ENCODE measurements around the gene MRTFB.

Gene MRTFB

DNA sequence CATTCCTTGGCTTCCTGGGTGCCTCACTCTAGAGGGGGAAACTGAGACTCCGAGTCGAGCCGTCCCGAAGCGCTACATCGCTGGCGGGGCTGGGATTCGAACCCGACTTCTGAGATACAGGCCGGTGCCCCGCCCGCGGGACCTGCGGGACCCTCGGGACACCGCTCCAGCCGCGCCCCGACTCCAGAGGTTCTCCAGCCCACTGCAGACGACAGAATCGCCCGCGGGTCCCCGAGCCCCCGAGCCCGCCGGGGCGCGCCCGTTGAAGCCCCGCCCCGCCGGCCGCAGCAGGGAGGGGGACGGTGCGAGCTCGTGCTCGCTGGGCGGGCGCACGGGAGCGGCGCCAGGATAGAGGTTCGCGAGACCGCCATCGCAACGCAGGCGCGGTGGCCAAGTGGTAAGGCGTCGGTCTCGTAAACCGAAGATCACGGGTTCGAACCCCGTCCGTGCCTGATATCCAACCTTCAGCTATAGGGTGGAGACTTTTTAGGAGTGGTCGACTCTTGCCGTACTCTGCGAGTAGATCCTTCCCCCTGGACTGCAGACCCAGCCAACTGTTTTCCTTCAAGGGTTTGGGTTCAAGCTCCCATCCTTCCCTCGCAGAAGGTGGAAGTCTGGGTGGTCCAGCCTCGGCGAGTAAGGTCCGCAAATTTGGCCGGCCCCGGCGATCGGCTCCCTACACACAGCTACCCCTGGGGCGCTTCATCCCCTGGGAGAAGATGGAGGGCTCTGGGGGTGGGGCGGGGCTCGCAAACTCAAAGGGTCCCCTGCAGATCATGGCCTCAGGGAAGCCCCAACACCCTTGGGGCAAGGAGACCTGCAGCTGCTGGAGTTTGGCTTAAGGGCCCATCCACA lies 214.6 kb downstream of the MRTFB start:
- peak; percentile 96 for DNase-seq (ENCODE audit: low read depth)

DNA sequence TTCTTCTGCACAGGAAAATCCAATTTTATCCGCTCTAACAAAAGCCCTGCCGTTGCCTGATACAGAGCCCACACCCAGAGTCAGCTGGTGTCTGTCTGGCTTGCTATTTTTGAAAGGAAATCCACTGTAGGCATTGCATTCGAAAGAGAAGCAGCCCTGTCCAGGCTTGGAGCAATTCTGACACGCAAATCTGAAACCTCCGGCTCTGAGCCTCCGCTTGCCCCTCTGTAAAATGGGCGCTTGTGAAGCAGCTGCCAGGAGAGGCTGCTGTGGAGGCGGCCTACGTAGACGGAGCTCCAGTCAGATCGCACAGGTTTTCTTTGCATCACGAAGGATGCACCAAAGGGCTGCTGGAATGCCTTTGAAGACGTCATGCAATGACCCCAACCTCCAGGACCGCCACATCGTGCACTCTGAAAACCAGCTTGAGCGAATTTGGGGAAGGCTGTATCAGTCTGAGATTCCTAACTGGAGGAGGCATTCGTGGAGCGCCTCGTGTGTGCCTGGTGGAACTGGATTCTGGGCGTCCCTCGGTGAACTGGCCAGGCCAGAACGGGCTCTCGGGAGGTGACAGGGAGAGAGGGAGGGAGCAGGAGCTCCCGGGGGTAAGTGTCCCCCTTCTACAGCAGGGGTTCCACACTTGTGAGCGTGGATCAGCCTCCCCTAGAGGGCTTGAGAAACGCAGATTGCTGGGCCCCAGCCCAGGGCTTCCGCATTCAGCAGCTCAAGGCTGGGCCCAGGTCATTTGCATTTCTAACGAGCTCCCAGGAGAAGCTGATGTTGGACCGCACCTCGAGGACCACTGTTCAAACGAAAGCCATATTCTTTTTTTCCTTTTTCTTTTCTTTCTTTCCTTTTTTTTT lies 215.5 kb downstream of the MRTFB start:
- DNase-seq (ENCODE audit: low read depth), result no peak

DNA sequence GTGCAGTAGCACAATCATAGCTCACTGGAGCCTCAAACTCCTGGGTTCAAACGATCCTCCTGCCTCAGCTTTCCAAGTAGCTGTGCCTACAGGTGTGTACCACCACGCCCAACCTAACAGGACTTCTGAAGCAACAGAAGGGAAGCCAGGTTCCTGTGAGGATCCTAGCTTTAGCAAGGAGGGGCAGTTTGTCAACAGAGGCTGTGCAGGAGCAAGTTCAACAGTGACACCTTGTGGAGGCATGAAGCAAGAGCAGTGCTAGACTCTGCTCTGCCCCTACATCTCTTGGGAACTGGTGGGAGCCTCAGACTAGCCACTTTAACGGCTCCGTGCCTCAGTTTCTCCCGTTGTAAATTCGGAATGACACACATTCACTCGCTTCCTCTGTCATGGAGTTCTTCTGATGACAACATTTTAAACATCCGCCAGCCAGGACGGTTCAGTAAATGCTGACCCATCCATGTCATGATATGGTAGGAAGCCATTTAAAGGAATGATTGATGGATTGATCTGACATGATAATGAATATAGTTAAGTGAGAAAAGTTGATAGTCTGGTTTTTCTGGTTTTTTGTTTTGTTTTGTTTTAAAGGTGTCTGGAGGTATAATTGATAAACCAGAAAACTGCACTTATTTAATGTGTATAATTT lies 218.7 kb downstream of the MRTFB start:
- DNase-seq (ENCODE audit: low read depth), result no peak

DNA sequence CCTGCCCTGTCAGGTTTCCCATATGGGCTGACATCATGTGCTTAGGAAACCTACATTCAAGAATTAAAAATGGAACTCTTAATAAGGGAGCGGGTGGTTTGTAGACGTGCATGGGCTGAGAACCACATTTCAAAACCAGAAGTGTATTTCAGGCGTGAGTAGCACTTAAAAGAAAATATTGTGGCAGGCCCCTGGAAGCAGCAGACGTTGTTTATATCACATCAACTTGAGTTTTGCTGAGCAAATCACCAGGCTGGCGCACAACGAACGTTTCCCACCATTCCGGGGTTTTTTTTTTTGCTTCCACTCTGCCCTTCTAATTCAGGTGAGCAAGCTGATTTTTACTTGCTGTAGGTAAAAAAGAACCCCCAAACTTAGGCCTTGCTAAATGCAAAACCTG lies 220.2 kb downstream of the MRTFB start:
- no peak for DNase-seq (ENCODE audit: low read depth)

DNA sequence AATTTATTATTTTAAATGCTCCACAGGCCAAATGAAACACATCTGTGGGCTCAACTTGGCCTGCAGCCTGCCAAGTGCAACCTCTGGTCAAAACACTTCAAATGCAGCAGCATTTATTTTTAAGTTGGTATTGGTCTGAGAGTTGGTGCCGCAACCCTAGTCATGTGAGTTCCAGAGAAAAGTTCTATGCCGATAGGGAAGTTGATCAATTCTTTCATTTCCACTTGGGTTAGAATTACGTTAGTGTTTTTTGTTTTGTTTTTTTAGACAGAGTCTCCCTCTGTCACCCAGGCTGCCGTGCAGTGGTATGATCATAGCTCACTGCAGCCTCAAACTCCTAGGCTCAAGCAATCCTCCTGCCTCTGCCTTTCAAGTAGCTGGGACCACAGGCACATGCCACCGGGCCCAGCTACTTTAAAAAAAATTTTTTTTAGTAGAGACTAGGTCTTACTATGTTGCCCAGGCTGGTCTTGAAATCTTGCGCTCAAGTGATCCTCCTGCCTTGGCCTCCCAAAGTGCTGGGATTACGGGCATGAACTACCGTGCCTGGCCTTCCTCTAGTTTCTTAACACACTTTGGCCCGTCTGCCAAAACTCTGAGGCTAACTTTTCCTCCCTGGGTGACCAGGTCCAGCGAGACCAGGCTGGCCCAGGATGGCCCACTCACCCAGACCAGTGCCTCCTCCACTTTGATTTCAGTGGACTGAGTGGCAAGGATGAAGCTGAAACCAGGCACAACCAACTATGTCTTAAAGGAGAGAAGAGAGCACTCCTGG lies 221.1 kb downstream of the MRTFB start:
- no peak for DNase-seq (ENCODE audit: low read depth)

DNA sequence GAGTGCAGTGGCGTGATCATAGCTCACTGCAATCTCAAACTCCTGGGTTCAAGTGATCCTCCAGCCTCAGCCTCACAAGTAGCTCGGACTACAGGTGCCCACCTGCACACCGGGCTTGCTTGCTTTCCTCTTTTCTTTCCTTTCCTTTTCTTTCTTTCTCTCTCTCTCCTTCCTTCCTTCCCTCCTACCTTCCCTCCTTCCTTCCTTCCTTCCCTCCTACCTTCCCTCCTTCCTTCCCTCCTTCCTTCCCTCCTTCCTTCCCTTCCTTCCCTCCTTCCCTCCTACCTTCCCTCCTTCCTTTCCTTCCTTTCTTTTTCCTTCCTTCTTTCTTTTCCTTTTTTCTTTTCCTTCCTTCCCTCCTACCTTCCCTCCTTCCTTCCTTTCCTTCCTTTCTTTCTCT lies 225.5 kb downstream of the MRTFB start:
- DNase-seq (ENCODE audit: low read depth), result no peak

DNA sequence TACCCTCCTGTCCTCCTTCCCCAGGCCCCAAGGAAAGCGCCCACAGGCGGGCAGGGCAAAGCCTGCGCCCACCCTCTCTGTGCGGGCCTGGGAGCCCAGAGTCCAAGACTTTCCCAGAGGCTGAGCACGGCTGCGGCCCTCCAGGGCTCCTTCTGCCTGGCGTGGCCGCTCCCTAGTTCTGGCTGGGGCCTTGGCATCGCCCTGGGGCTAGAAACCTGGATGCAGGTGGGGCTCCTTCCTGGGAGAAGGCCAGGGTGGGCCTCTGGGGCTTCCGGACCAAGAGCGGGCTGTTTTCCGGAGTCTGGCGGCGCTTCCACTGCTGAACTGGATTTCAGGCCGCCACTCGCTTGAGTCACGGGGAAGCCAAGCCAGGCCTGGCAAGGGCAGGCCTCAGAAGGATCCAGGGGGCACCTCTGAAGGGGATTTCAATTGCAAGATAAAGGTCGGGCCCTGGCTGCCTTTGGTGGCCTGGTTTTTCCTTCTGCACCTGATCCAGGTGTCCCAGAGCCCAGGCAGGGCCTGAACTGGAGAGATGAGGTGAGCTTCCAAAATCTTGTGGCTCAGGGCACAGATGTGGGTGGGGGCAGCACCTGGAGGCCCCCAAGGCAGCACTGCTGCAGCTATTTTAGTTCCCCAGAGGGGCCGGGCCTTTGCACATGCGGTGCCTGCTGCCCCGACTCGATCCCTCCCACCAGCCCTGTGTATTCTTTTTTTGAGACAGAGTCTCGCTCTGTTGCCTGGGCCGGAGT lies 227.4 kb downstream of the MRTFB start:
- DNase-seq (ENCODE audit: low read depth), result no peak

DNA sequence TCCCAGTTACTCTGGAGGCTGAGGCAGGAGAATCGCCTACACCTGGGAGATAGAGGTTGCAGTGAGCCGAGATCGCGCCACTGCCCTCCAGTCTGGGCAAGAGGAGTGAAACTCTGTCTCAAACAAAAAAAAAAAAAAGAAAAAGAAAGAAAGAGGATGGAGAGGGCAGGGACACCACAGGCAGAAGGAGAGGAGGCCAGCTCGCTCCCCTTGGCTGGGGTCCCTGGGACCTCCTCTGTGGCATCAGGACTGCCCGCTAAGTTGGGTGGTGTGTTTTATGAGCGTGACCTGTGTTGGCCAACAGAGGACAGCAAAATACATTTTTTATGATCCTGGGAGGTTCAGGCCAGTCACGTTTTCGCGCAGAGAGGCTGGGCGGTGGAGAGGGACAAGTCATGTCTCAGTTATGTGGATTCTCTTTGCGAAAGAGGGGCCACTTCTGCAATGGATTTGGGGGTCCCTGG lies 229.6 kb downstream of the MRTFB start:
- DNase-seq (ENCODE audit: low read depth), result no peak

DNA sequence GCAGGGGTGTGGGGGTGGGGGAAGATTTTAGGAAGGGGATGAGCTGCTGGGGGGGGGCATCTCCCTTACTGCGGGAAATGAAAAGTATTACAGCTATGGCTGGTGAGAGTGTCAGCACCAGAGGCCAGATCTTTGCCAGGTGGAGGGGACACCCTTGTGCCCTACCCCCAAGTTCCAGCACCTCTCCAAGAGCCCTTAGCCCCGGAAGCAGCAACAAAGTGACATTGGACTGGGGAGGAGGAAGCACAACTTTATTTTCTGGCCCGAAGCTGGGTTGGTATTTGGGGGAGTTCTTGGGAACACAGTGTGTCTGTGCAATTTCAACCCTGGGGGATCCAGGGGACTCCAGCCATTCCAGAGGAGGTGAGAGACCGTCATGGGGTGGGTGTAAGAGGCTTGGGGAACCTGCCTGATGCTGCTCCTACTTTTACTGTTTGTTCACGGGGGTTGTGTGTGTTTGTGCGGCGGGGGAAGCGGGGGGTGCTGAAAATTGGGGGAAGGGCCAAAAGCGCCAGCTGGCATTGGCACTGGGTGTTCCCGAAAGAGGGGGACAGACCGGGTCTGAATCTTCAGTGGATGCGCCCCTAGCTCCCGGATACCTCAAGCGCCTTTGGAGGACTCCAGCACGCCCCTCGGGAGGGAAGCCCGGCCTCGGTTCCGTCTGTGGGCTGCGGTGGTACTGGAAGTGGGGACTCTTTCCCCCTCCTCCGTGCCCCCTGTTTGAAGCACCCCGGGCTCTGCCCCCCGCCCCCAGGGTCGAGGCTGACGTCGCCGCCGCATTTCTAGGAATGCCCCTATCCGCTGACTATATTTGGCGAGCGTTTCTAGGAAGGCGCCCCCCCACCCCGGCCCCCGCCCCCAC lies 230.3 kb downstream of the MRTFB start:
- DNase-seq (ENCODE audit: low read depth), result no peak

DNA sequence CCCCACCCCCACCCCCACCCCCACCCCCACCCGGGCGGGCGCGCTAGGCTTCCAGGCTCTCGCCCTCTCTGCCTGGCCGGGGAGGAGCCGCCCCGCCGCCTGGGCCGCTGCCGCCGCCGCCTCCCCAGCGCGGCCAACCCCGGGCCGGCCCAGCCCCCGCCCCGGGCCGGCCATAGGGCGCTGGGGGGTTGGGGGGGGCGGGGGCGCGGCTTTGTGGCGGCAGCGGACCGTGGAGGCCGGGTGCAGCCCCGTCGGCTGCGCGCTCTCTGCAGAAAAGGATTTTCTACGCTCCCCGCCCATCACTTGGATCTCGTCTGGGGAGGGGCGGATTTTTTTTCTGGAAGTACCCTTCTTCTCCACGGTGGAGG lies 230.9 kb downstream of the MRTFB start:
- no peak for DNase-seq (ENCODE audit: low read depth)

DNA sequence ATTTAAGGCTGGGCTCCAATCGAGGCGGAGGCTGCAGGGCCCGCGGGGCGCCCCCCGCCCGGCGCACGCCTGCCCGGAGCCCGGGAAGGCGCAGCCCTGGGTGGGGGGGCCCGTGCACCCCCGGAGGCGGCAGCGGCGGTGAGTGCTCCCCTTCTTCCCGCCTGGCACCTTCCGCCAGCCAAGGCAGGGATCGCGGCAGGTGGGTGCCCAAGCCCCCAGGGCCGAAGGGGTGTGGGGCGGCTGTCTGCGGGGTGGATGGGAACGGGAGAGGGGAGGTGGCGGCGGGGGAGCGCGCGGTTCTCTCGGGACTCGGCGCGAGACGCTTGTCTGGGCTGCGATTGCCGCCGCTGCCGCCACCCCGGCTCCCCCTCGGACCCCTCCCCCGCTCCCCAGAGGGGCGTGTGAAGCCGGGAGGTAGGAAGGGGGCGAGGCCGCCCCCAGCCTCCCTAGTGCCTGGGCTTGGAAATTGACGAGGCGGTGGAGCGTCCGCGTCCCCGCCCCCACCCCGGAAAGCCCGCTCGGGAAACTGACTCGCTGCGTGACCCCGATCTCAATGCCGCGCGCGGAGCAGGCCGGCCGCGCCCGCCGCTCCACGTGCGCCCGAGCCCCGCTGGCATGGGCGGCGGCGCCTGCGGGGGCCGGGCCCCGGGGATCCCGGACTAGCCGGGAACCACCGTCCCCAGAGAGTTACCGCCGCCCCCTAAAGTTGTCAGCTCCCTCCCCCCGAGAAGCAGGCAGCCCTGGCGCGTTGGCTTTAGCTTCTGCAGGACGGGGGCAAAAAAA lies 231.5 kb downstream of the MRTFB start:
- DNase-seq (ENCODE audit: low read depth), result no peak

DNA sequence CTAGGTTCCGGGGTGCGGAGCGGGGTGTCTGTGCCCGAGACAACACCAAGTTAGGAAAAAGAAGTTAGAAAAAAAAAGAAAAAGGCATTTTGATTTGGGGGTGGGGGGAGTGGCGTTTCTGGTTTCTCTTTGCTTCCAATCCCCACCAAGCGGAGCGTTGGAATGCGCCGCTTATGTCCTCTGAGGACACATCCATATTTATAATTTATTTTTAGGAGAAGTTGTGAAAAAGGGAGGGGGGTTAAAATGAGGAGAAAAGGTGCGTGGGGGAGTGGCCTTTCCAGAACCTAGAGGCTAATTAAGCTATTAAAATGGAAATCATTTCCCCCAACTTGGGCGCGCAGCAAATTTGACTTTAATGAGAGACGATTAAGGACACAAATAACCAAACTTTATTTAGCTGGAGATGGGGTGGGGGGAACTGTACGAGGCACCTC lies 232.1 kb downstream of the MRTFB start:
- DNase-seq (ENCODE audit: low read depth), result no peak

DNA sequence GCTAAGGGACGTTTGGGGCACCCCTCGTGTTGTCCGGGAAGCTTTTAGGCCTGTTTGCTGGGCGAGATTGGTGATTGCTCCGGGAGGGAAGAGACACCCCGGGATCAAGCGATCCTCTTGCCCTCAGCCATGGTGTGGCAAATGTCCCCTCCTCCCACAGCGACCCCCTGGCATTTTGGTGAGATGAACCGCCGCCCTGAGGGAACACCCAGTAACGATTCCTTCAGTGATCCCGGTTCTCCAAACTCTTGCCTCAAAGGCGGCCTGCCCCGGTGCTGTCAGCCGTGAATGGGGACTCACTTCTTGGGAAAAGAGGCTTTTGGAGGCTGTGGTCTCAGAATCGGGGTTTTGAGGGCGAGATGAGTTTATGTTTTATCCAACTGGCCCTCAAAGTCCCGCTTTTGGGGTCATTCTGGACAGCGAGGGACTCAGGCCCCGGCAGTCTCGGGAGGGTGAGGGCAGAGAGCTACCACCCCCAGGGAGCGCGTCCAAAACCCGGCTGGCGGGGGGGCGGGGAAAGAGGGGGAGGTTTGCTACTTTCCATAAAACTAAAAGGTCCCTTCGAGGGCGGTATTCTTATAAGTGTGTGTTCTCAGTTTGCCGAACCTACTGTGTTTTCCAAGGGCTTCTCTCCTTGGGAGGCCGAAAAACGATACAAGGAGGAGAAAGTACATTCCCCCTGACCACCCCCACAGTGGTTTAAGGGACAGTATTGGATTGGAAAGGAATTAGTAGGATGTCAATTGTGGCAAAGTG lies 232.7 kb downstream of the MRTFB start:
- no peak for DNase-seq (ENCODE audit: low read depth)

DNA sequence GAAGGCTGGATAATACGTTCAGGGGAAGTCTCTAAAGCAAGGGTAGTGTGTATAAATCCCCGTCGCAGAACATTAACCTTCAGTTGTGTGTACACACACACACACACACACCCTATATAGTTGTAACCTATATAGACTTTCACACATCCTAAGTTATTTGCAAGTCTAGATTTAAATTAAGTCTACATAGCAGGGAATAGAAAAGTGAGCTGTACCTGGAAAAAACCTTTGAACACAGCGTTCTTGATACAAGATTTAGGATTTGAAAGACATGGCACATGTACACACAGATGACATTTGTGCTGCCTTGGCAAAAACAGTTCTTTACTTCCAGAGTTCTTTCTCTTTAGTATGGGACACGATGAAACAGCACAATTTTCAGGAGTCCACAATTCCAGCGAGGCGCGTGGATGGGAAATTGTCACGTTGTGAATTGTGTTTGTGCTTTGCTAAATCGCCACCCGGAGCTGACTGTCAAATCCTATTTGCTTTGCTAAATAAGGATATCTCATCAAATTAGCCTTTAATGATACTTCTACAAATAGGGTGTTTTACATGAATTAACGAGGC lies 233.9 kb downstream of the MRTFB start:
- DNase-seq (ENCODE audit: low read depth), result no peak

DNA sequence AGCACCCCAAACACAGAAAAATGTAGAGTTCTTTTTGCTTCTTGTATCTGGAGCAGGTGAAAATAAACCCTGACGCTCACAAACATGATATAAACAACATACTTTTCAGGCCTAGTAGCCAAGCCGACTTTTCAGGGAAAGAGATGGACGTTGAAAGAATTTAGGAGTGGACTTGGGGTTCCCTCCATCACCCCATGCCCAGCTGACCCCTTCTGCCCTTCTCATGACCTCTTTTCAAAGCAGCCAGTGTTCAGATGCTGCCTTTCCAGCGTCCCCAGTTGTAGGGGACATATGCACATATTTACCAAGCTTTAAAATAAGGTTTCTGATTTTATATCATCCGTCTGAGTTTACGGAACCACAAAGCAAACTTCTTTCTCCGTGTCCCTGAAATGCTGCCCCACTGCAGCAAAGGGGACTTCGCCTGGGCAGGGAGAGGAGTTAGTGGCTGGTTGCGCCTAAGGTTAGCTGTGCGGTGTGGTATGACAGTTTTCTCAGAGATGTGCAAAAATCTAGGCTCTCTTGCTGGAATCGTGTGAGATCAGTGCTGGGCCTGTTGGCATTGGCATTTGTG lies 235.5 kb downstream of the MRTFB start:
- no peak for DNase-seq (ENCODE audit: low read depth)

DNA sequence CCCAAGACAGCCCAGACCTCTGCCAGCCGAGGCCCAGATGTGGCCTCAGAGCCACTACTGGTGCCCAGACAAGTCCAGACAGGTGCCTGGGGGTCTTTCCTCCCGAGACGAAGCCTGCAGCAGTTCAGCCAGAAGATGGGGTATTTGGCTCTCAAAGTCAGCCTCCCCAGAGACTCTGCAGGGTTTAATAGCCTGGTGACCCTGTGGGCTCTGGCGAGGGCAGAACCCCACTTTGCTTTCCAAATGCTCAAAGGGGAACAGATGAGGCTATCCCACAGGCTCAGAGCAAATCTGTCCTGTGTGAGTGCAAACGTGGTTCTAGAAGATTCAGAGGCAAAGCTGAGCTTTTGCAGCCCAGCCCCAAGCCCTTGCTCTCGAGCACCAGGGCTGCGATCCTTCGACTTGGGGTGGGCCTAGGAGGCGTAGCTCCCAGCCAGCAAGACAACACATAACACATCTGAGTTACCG lies 236.0 kb downstream of the MRTFB start:
- no peak for DNase-seq (ENCODE audit: low read depth)

DNA sequence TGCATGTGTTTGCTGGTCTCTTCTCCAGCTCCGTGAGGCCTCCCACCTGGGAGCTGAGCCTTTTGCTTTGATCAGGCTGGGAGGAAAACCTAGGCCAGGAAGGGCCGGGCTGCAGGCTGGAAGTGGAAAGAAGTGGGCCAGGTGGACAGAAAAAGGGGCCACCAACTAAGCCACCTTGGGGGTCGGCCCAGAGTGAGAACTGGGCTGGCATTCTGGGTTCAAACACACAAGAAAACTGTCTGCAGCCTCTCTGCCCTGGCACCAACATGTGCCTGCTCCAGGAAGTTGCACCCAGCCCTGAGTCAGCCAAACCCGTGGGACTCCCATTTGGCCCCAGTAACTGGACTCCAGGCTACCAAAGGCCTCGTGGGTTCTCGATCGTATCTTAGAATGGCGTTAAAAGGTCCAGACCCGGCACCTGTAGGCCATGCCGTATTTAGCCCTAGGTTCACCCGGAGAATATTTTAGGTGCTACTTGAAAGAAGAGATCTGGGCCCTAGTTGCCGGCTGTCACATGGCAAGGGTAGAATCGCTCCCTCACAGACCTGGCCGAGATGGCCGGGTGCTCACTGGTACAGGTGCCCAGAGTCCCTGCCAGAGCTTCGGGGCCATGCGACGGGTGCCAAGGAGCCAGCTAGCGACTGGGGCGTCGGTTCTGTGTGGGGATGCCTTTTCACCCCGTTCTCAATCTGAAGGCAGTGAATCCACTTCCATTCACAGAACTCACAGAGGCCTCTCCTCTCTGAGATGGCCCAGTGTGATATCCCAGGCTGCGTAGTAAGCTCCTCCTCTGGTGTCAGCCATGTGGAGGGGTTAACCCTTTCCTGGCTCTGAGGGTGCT lies 236.6 kb downstream of the MRTFB start:
- DNase-seq (ENCODE audit: low read depth), result no peak
